GM23338 (cell line): ENCODE data around the gene PACS2. TPM values are rescaled to one million over a fixed set of nuclear protein-coding genes. Genes with fewer than 3 reads are reported as not detected.

Experiments used
- ATAC-seq: fragments of 200-7000 bp; cut with Tn5 transposase; 3 replicates; pipeline ENCODE4 v1.9.1; 2020
- DNase-seq: peaks from one replicate; pipeline ENCODE4 v3.0.0-alpha.2; 2015; ENCODE audit warnings: low spot score
- H2AFZ ChIP-seq: fragments of 200-600 bp; sonication (generic); 2 replicates; pipeline ENCODE4 v1.8.0; 2016; ENCODE audit warnings: antibody characterized with exemption, mild to moderate bottlenecking, moderate library complexity
- H3F3A ChIP-seq: fragments of 200-600 bp; sonication (generic); replicated peaks from 2 replicates; pipeline ENCODE4 v1.8.0; 2017; ENCODE audit warnings: antibody characterized with exemption, mixed run types, low read depth
- H3K27ac ChIP-seq: fragments of 200-600 bp; sonication (generic); 2 replicates; pipeline ENCODE4 v1.6.1; 2016; ENCODE audit warnings: low read depth
- H3K27me3 ChIP-seq: fragments of 200-600 bp; sonication (generic); 2 replicates; pipeline ENCODE4 v1.8.0; 2016; ENCODE audit warnings: mild to moderate bottlenecking, mixed run types, moderate library complexity; ENCODE audit not compliant: insufficient read depth
- H3K36me3 ChIP-seq: fragments of 200-600 bp; sonication (generic); 2 replicates; pipeline ENCODE4 v1.8.0; 2016; ENCODE audit warnings: mild to moderate bottlenecking; ENCODE audit not compliant: insufficient read depth
- H3K4me1 ChIP-seq: fragments of 200-600 bp; sonication (generic); 2 replicates; pipeline ENCODE4 v1.8.0; 2016; ENCODE audit warnings: mild to moderate bottlenecking, moderate library complexity; ENCODE audit not compliant: insufficient read depth
- H3K4me2 ChIP-seq: fragments of 200-600 bp; sonication (generic); 2 replicates; pipeline ENCODE4 v1.7.1; 2017; ENCODE audit warnings: mixed run types
- H3K4me3 ChIP-seq: fragments of 200-600 bp; sonication (generic); 2 replicates; pipeline ENCODE4 v1.6.1; 2016; ENCODE audit warnings: mixed run types
- H3K79me2 ChIP-seq: fragments of 200-600 bp; sonication (generic); replicated peaks from 2 replicates; pipeline ENCODE4 v1.8.0; 2017; ENCODE audit warnings: mild to moderate bottlenecking; ENCODE audit not compliant: insufficient read depth
- H3K9me2 ChIP-seq: fragments of 200-600 bp; sonication (generic); 2 replicates; pipeline ENCODE4 v1.8.0; 2017; ENCODE audit not compliant: insufficient read depth
- H4K20me1 ChIP-seq: fragments of 200-600 bp; sonication (generic); replicated peaks from 2 replicates; pipeline ENCODE4 v1.8.0; 2017; ENCODE audit warnings: mild to moderate bottlenecking; ENCODE audit not compliant: insufficient read depth
- H3K27ac Mint-ChIP-seq: 2 replicates; pipeline ENCODE4 v1.8.0; 2020; ENCODE audit warnings: inconsistent platforms, mild to moderate bottlenecking, moderate library complexity, mixed read lengths
- H3K27me3 Mint-ChIP-seq: 3 replicates; pipeline ENCODE4 v1.8.0; 2022; ENCODE audit warnings: low read depth, mild to moderate bottlenecking, moderate library complexity, mixed read lengths, inconsistent platforms; ENCODE audit not compliant: insufficient read depth, poor library complexity
- H3K36me3 Mint-ChIP-seq: 3 replicates; pipeline ENCODE4 v1.8.0; 2021; ENCODE audit warnings: low read depth, mild to moderate bottlenecking, inconsistent platforms, moderate library complexity, mixed read lengths
- H3K4me1 Mint-ChIP-seq: 3 replicates; pipeline ENCODE4 v1.8.0; 2020; ENCODE audit warnings: mild to moderate bottlenecking, inconsistent platforms, mixed read lengths
- H3K4me3 Mint-ChIP-seq: 3 replicates; pipeline ENCODE4 v1.8.0; 2021; ENCODE audit warnings: moderate library complexity, mild to moderate bottlenecking, inconsistent platforms, mixed read lengths
- H3K9me3 Mint-ChIP-seq: 3 replicates; pipeline ENCODE4 v1.8.0; 2020; ENCODE audit warnings: moderate library complexity, mild to moderate bottlenecking, inconsistent platforms, mixed read lengths
- CREB1 ChIP-seq: fragments of 250-450 bp; sonication (Bioruptor Pico); IDR thresholded peaks from 2 replicates; pipeline ENCODE4 v1.5.0; 2020; ENCODE audit warnings: low read depth, mild to moderate bottlenecking, moderate library complexity
- ETS1 ChIP-seq: IDR thresholded peaks from 2 replicates; pipeline ENCODE4 v1.6.1; 2016; ENCODE audit warnings: antibody characterized with exemption
- JUNB ChIP-seq: IDR thresholded peaks from one replicate; pipeline ENCODE4 v1.6.1; 2016; ENCODE audit warnings: antibody characterized with exemption; ENCODE audit not compliant: unreplicated experiment
- ZNF331 ChIP-seq: fragments of 250-450 bp; sonication (Bioruptor Pico); IDR thresholded peaks from 2 replicates; pipeline ENCODE4 v1.5.0; 2020; ENCODE audit warnings: low read depth, mild to moderate bottlenecking, moderate library complexity
- polyA plus RNA-seq: library from polyadenylated mRNA; unstranded; fragments of >200 nt; fragmentation: Nextera tagmentation; extraction: Ambion mirVana; gene quantifications from 2 replicates; pipeline ENCODE4 v1.2.1, GENCODE V29; 2016
- total RNA-seq: library from RNA; depleted of rRNA; stranded (reverse); fragments of >200 nt; shearing (Covaris generic); gene quantifications from 2 replicates; pipeline ENCODE4 v1.2.3, GENCODE V29; 2014
- TF ChIP-seq, protein P1 (sequence below): fragments of 250-450 bp; sonication (Bioruptor Pico); IDR thresholded peaks from 2 replicates; pipeline ENCODE4 v1.5.0; 2020; ENCODE audit warnings: mild to moderate bottlenecking, moderate library complexity
- TF ChIP-seq, protein P2 (sequence below): IDR thresholded peaks from one replicate; pipeline ENCODE4 v1.6.1; 2018; ENCODE audit warnings: antibody characterized with exemption; ENCODE audit not compliant: unreplicated experiment

The PACS2 gene
- total and polyA plus RNA-seq, 2 experiments from 2014 or later: 22.5 to 79.0 TPM

DNA sequence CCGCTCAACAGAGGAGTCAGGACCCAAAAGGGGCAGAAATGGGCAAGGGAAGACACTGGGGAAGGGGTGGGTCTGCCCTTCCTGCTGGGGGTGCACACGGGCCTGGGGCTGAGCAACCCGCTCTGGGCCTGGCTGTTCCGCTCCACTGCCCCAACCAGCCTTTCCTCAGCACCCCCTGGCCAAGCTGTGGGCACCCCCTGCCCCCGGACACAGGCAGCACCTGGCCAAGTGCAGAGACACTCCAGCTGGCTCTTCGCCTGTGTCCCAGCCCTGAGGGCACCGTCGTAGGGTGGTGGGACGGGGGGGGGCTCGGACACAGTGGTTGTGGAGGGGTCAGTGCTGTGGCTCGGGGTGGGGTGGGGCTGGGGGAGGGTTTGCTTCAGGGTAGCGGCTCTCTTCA, 10.3 kb downstream of the PACS2 start (continued):
- TF ChIP-seq, protein P1, sequence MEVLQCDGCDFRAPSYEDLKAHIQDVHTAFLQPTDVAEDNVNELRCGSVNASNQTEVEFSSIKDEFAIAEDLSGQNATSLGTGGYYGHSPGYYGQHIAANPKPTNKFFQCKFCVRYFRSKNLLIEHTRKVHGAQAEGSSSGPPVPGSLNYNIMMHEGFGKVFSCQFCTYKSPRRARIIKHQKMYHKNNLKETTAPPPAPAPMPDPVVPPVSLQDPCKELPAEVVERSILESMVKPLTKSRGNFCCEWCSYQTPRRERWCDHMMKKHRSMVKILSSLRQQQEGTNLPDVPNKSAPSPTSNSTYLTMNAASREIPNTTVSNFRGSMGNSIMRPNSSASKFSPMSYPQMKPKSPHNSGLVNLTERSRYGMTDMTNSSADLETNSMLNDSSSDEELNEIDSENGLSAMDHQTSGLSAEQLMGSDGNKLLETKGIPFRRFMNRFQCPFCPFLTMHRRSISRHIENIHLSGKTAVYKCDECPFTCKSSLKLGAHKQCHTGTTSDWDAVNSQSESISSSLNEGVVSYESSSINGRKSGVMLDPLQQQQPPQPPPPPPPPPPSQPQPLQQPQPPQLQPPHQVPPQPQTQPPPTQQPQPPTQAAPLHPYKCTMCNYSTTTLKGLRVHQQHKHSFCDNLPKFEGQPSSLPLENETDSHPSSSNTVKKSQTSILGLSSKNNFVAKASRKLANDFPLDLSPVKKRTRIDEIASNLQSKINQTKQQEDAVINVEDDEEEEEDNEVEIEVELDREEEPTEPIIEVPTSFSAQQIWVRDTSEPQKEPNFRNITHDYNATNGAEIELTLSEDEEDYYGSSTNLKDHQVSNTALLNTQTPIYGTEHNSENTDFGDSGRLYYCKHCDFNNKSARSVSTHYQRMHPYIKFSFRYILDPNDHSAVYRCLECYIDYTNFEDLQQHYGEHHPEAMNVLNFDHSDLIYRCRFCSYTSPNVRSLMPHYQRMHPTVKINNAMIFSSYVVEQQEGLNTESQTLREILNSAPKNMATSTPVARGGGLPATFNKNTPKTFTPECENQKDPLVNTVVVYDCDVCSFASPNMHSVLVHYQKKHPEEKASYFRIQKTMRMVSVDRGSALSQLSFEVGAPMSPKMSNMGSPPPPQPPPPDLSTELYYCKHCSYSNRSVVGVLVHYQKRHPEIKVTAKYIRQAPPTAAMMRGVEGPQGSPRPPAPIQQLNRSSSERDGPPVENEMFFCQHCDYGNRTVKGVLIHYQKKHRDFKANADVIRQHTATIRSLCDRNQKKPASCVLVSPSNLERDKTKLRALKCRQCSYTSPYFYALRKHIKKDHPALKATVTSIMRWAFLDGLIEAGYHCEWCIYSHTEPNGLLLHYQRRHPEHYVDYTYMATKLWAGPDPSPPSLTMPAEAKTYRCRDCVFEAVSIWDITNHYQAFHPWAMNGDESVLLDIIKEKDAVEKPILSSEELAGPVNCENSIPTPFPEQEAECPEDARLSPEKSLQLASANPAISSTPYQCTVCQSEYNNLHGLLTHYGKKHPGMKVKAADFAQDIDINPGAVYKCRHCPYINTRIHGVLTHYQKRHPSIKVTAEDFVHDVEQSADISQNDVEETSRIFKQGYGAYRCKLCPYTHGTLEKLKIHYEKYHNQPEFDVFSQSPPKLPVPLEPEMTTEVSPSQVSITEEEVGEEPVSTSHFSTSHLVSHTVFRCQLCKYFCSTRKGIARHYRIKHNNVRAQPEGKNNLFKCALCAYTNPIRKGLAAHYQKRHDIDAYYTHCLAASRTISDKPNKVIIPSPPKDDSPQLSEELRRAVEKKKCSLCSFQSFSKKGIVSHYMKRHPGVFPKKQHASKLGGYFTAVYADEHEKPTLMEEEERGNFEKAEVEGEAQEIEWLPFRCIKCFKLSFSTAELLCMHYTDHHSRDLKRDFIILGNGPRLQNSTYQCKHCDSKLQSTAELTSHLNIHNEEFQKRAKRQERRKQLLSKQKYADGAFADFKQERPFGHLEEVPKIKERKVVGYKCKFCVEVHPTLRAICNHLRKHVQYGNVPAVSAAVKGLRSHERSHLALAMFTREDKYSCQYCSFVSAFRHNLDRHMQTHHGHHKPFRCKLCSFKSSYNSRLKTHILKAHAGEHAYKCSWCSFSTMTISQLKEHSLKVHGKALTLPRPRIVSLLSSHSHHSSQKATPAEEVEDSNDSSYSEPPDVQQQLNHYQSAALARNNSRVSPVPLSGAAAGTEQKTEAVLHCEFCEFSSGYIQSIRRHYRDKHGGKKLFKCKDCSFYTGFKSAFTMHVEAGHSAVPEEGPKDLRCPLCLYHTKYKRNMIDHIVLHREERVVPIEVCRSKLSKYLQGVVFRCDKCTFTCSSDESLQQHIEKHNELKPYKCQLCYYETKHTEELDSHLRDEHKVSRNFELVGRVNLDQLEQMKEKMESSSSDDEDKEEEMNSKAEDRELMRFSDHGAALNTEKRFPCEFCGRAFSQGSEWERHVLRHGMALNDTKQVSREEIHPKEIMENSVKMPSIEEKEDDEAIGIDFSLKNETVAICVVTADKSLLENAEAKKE (CRISPR knock-in tag): no peak
- TF ChIP-seq JUNB (no peak), ETS1 (no peak)

- DNase-seq: no peak
- peaks cover 66% of the 10 kb centered on the region for H3K4me1 Mint-ChIP-seq
- H4K20me1 ChIP-seq: peaks cover 49% of the 10 kb centered on the region; the same call in 1 of the 2 replicates
- no peak for TF ChIP-seq ZNF331 (CRISPR knock-in tag)
- no peak for TF ChIP-seq CREB1 (CRISPR knock-in tag)
- TF ChIP-seq, protein P2, sequence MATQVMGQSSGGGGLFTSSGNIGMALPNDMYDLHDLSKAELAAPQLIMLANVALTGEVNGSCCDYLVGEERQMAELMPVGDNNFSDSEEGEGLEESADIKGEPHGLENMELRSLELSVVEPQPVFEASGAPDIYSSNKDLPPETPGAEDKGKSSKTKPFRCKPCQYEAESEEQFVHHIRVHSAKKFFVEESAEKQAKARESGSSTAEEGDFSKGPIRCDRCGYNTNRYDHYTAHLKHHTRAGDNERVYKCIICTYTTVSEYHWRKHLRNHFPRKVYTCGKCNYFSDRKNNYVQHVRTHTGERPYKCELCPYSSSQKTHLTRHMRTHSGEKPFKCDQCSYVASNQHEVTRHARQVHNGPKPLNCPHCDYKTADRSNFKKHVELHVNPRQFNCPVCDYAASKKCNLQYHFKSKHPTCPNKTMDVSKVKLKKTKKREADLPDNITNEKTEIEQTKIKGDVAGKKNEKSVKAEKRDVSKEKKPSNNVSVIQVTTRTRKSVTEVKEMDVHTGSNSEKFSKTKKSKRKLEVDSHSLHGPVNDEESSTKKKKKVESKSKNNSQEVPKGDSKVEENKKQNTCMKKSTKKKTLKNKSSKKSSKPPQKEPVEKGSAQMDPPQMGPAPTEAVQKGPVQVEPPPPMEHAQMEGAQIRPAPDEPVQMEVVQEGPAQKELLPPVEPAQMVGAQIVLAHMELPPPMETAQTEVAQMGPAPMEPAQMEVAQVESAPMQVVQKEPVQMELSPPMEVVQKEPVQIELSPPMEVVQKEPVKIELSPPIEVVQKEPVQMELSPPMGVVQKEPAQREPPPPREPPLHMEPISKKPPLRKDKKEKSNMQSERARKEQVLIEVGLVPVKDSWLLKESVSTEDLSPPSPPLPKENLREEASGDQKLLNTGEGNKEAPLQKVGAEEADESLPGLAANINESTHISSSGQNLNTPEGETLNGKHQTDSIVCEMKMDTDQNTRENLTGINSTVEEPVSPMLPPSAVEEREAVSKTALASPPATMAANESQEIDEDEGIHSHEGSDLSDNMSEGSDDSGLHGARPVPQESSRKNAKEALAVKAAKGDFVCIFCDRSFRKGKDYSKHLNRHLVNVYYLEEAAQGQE: no peak
These were observed 10.8 kb downstream of the PACS2 start for GRCh38 chr14:105325303-105325702.

More at GRCh38 chr14:105325303-105325702, 10.8 kb downstream of the PACS2 start:
- Histone ChIP-seq H2AFZ (no peak overlapping the region), H3K27ac (no peak overlapping the region), H3K4me1 (peaks cover 26% of the 10 kb centered on the region; the same call in 1 of the 2 replicates), H3K4me2 (peak overlapping the region; percentile 38; the same call in 1 of the 2 replicates), H3F3A (no peaks in the 10 kb centered on the region), H3K9me2 (no peaks in the 10 kb centered on the region), H3K4me3 (no peak overlapping the region), H3K27me3 (no peaks in the 10 kb centered on the region), H3K36me3 (no peaks in the 10 kb centered on the region), H3K79me2 (peaks cover 89% of the 10 kb centered on the region)
- Mint-ChIP-seq H3K27me3 (peaks cover 23% of the 10 kb centered on the region), H3K4me3 (no peak overlapping the region), H3K27ac (no peak overlapping the region; the same call in 1 of the 2 replicates), H3K9me3 (no peaks in the 10 kb centered on the region), H3K36me3 (peaks cover 5% of the 10 kb centered on the region; the same call in 2 of the 3 replicates)
- no peak for ATAC-seq
